ENCODE results near the gene ZRANB3.

ZRANB3 gene

GRCh38 chr2:135335256-135335655 lies 195.8 kb downstream of the ZRANB3 start:
- TF ChIP-seq, protein P1, sequence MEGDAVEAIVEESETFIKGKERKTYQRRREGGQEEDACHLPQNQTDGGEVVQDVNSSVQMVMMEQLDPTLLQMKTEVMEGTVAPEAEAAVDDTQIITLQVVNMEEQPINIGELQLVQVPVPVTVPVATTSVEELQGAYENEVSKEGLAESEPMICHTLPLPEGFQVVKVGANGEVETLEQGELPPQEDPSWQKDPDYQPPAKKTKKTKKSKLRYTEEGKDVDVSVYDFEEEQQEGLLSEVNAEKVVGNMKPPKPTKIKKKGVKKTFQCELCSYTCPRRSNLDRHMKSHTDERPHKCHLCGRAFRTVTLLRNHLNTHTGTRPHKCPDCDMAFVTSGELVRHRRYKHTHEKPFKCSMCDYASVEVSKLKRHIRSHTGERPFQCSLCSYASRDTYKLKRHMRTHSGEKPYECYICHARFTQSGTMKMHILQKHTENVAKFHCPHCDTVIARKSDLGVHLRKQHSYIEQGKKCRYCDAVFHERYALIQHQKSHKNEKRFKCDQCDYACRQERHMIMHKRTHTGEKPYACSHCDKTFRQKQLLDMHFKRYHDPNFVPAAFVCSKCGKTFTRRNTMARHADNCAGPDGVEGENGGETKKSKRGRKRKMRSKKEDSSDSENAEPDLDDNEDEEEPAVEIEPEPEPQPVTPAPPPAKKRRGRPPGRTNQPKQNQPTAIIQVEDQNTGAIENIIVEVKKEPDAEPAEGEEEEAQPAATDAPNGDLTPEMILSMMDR (IDR thresholded peaks at IDR 0.05; ENCODE audit: insufficient read depth, missing control alignments): no peak
- DNase-seq (ENCODE audit: insufficient read length, low spot score): no peak
- FAIRE-seq: no peak

DNA sequence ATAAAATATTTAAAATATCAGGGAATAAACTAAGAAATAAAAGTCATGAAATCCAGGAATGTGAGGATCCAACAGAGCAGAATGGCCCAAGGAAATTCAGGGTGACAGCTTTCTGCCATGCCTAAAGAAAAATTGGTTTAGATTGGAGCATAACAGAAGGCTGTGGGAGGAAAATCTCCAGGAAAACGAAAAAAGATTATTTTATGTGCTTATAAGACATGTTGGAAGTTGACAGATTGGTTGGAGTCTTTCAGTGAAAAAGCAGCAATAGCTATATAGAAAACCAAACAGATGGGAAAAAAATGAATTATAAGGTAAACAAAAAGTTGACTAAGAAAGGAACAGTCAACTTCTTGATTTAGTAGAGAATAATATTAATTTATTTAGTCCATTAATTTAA lies 203.9 kb downstream of the ZRANB3 start:
- FAIRE-seq (no peak), DNase-seq (ENCODE audit: insufficient read length, low spot score) (no peak)
- TF ChIP-seq, protein P1 (IDR thresholded peaks at IDR 0.05; ENCODE audit: insufficient read depth, missing control alignments): no peak

DNA sequence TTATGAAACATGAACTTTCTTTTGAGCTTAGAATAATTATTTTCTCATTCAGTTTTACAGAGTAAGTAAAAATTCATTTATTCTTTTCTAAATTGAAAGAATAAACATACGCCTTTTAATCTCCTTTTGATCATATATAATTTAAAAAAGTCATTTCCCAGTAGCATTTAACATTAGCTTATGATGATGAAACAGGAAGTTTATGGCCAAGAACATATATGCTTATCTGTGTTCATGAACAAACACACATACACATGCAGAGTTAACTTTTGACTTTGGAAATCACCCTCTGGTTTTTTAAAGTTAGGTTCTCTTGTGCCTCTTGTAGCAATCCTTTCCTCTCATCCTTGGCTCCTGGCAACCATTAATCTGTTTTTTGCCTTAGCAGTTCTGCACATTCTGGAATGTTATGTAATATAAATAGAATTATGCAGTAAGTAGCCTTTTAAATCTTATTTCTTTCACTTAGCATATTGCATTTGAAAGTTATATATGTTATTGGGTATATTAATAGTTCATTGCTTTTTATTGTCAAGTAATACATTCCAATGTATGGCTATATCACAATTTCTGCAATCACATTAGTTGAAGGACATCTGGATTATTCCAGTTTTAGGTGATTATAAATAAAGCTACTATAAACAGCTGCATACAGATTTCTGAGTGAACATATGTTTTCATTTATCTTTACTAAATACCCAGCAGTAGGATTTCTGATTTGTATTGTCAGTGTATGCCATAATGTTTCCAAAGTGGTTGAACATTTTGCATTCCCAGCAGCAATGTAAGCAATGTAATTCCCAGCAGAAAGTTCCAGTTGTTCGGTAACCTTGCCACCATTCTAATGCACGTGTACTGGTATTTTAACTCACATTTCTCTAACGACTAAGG lies 210.3 kb downstream of the ZRANB3 start:
- DNase-seq (ENCODE audit: insufficient read length, low spot score) (no peak), FAIRE-seq (peak; percentile 41)
- TF ChIP-seq, protein P1 (IDR thresholded peaks at IDR 0.05; ENCODE audit: insufficient read depth, missing control alignments): no peak

DNA sequence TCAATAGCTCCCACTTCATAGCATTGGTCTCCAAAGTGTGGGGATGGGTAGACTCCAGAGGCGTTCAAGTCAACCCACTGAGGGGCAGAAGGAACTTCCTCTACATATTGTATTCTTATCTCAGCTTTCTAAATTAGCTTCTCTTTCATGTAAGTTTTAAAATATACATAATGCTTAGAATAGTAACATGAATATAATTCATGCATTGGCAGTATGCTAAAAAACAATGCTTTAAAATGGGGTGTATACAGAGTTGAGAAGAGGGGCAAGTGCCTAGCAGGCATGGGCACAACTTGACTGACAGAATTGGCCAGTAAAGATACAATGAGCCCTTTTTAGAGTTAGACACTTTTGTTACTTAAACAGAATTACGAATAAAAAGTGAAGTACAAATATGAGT lies 212.2 kb downstream of the ZRANB3 start:
- FAIRE-seq (no peak), DNase-seq (ENCODE audit: insufficient read length, low spot score) (no peak)
- TF ChIP-seq, protein P1 (IDR thresholded peaks at IDR 0.05; ENCODE audit: insufficient read depth, missing control alignments): no peak

DNA sequence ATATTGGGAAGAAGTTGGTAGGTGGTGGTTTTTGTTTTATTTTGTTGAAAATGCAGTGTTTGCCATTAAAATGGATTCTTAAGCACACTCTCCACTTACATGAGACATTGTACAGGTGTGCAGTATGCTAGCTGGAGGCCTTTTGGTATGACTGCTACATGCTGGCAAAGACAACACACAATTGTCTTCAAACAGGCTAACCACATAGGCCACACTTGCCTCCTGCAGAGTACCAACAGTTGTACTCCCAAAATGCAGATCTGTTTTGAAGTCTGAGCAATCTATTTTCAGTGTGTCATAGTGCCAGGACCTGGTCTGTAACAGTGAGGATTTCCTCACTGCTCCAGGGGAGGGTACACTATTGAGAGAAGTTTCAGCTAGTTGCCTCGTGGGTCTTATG lies 213.6 kb downstream of the ZRANB3 start:
- no peak for FAIRE-seq
- DNase-seq (ENCODE audit: insufficient read length, low spot score): no peak
- TF ChIP-seq, protein P1 (IDR thresholded peaks at IDR 0.05; ENCODE audit: insufficient read depth, missing control alignments): no peak

DNA sequence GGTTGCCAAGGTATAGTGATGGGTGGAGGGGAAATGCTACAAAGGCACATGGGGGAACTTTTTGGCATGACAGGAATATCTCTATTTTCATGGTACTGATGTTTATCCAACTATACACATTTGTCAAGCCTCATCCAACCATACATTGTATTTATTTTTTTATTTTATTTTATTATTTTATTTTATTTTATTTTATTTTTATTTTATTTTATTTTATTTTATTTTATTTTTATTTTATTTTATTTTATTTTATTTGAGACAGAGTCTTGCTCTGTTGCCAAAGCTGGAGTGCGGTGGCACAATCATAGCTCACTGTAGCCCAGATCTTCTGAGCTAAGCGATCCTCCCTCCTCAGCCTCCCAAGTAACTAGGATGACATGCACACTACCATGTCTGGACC lies 219.1 kb downstream of the ZRANB3 start:
- FAIRE-seq: no peak
- TF ChIP-seq, protein P1 (IDR thresholded peaks at IDR 0.05; ENCODE audit: insufficient read depth, missing control alignments): no peak
- no peak for DNase-seq (ENCODE audit: insufficient read length, low spot score)

DNA sequence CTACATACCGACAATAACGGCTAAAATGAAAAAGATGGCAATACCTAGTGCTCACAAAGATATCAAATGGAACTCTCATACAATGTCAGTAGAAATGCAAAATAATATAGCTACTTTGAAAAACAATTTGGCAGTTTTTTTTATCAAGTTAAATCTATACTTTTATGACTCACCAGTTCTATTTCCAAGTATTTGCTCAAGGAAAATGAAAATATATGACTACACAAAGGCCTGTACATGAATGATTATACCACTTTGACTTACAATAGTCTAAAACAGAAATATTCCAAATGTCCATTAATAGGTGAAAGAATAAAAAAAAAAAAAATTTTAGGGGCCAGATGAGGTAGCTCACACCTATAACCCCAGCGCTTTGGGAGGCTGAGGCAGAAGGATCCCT lies 219.8 kb downstream of the ZRANB3 start:
- TF ChIP-seq, protein P1 (IDR thresholded peaks at IDR 0.05; ENCODE audit: insufficient read depth, missing control alignments): no peak
- DNase-seq (ENCODE audit: insufficient read length, low spot score) (no peak), FAIRE-seq (no peak)

Data from D721Med (cell line).